Gastrocnemius medialis (tissue), 4 donors: ENCODE data around the gene SP3. TPM values are rescaled to one million over a fixed set of nuclear protein-coding genes. Genes with fewer than 3 reads are reported as not detected.
A peak's percentile ranks its signal among the peaks of the same experiment; 100 is the strongest.

Experiments used
- ATAC-seq, 2 donors: fragments of 150-250 bp; one replicate each; pipeline ENCODE4 v1.9.1; 2016
- DNase-seq, 2 donors: peaks; one replicate each; pipeline ENCODE4 v3.0.0-alpha.2; 2019
- H3K27ac ChIP-seq, 4 donors: fragments of 200-600 bp; sonication (generic); 1 replicate in 1 of 4; 2 replicates in 3 of 4; pipeline ENCODE4 v1.5.1; 2016 to 2018; ENCODE audit warnings: mild to moderate bottlenecking in 2 of 4, moderate library complexity in 1 of 4
- H3K27me3 ChIP-seq, 3 donors: fragments of 200-600 bp; sonication (generic) in 2 of 3; 1 replicate in 1 of 3; 2 replicates in 2 of 3; pipeline versions ENCODE4 v1.5.1 to v1.6.0; 2016 to 2019; ENCODE audit warnings: mild to moderate bottlenecking in 1 of 3, moderate library complexity in 1 of 3
- H3K36me3 ChIP-seq, 2 donors: fragments of 200-600 bp; sonication (generic) in 1 of 2; one replicate each; pipeline ENCODE4 v1.5.1; 2017 to 2018
- H3K4me1 ChIP-seq, 2 donors: fragments of 200-600 bp; sonication (generic) in 1 of 2; one replicate each; pipeline ENCODE4 v1.5.1; 2016 to 2017; ENCODE audit warnings: mild to moderate bottlenecking in 2 of 2
- H3K4me3 ChIP-seq, 4 donors: fragments of 200-600 bp; sonication (generic) in 3 of 4; 1 replicate in 1 of 4; 2 replicates in 3 of 4; pipeline ENCODE4 v1.5.1; 2016 to 2019; ENCODE audit warnings: mild to moderate bottlenecking in 2 of 4
- H3K9me3 ChIP-seq, 3 donors: fragments of 200-600 bp; sonication (generic) in 2 of 3; 1 replicate in 1 of 3; 2 replicates in 2 of 3; pipeline ENCODE4 v1.5.1; 2016 to 2019
- POLR2A ChIP-seq, 2 donors: fragments of 450-650 bp; IDR thresholded peaks; one replicate each; pipeline ENCODE4 v1.6.1; 2017; ENCODE audit warnings: antibody characterized with exemption in 2 of 2, mild to moderate bottlenecking in 2 of 2, moderate library complexity in 2 of 2
- in situ Hi-C, 4 donors: fragments of 200-750 bp; cut with MboI; loops; one replicate each; pipeline versions ENCODE4 v1.15.0 to v1.8.0; 2017; ENCODE audit warnings: low sequenced_read_pairs in 4 of 4
- intact Hi-C: fragments of 100-400 bp; cut with DNase I; formaldehyde crosslinking; loops from one replicate; pipeline ENCODE4 v1.15.1; 2023; ENCODE audit warnings: low total_unique reads
- total RNA-seq, 4 donors: library from RNA; depleted of rRNA; stranded (reverse); fragments of >200 nt; gene quantifications; one replicate each; pipeline versions ENCODE4 v1.1.0 to v1.2.3, GENCODE V29; 2016
- TF ChIP-seq, protein P1 (sequence below), 5 experiments: fragments of 450-650 bp in 3 of 5; fragments of 200-600 bp in 2 of 5; sonication (generic) in 2 of 5; IDR thresholded peaks in 4 of 5; conservative IDR thresholded peaks in 1 of 5; 1 replicate in 4 of 5; 2 replicates in 1 of 5; pipeline ENCODE4 v1.5.1; 2016 to 2019; ENCODE audit warnings: antibody characterized with exemption in 5 of 5, mild to moderate bottlenecking in 3 of 5, moderate library complexity in 3 of 5

SP3 gene
- total RNA-seq, 4 donors from 2014 or later, result 47.9 to 68.9 (median 58.7) TPM

GRCh38 chr2:173972165-173972564 lies 7.0 kb upstream of the SP3 start:
- ATAC-seq (no peak), DNase-seq (no peak)
- Histone ChIP-seq H3K36me3 (no peaks in the 10 kb centered on the region), H3K4me1 (no peaks in the 10 kb centered on the region), H3K27ac (no peak overlapping the region), H3K27me3 (no peaks in the 10 kb centered on the region), H3K4me3 (no peak overlapping the region), H3K9me3 (no peaks in the 10 kb centered on the region)
- intact Hi-C loops, result no loop called here
- TF ChIP-seq, protein P1, sequence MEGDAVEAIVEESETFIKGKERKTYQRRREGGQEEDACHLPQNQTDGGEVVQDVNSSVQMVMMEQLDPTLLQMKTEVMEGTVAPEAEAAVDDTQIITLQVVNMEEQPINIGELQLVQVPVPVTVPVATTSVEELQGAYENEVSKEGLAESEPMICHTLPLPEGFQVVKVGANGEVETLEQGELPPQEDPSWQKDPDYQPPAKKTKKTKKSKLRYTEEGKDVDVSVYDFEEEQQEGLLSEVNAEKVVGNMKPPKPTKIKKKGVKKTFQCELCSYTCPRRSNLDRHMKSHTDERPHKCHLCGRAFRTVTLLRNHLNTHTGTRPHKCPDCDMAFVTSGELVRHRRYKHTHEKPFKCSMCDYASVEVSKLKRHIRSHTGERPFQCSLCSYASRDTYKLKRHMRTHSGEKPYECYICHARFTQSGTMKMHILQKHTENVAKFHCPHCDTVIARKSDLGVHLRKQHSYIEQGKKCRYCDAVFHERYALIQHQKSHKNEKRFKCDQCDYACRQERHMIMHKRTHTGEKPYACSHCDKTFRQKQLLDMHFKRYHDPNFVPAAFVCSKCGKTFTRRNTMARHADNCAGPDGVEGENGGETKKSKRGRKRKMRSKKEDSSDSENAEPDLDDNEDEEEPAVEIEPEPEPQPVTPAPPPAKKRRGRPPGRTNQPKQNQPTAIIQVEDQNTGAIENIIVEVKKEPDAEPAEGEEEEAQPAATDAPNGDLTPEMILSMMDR (IDR thresholded peaks at IDR 0.05 in 4 of 5, conservative IDR thresholded peaks at IDR 0.05 in 1 of 5), result no peak
- no peak for TF ChIP-seq POLR2A (IDR thresholded peaks at IDR 0.05)
- in situ Hi-C loops, result no loop called here

DNA sequence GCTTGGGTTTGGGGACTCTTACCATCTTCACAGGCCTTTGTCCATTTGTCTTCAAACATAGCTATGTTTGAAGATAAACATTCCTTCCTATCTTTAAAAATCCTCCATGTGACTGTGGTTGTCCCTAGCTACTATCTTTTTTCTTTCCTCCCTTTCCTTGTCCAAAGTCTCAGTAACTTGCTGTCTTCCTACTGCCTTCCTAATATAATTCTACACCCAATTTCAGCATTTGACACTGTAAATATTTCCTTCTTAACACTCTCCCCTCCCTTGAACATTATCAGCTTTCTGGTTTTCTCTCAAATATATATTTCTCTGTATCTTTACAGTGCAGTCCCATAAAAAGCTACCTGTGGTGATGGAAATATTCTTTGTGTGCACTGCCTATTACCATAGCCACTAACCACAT lies 5.3 kb upstream of the SP3 start:
- DNase-seq (no peak), ATAC-seq (no peak)
- no peak overlapping the region for H3K4me3 ChIP-seq
- intact Hi-C loops, result no loop called here
- H3K4me1 ChIP-seq, result peaks cover 7 to 9% of the 10 kb centered on the region in 2 donors
- H3K9me3 ChIP-seq, result no peaks in the 10 kb centered on the region
- no peaks in the 10 kb centered on the region for H3K27me3 ChIP-seq
- no peak overlapping the region for H3K27ac ChIP-seq
- in situ Hi-C loops, result no loop called here
- H3K36me3 ChIP-seq, result no peaks in the 10 kb centered on the region
- TF ChIP-seq POLR2A (IDR thresholded peaks at IDR 0.05), result no peak

DNA sequence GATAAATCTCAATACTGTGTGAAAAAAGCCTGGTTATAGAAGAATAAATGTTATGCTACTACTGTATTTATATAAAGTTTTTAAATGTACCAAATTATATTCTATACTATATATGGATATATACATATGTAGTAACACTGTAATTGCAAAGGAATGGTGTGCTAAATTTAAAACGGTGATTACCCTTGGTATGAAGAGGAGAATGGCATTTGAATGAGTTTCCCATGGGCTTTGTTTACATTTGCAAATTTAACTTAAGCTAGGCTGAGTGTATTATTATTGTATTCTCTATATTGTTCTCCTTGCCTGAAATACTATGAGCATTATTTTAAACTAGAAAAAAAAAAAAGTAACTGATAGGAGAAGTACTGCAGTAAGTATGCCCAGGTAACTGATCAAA lies 4.7 kb upstream of the SP3 start:
- H3K36me3 ChIP-seq, result no peaks in the 10 kb centered on the region
- ATAC-seq, result no peak
- no peaks in the 10 kb centered on the region for H3K27me3 ChIP-seq
- in situ Hi-C loops, result loop anchor here in 1 of 4 donors (10.0 kb wide), 1 partner anchor 65 kb away; no protein-coding TSS in a partner anchor
- no peaks in the 10 kb centered on the region for H3K9me3 ChIP-seq
- TF ChIP-seq POLR2A (IDR thresholded peaks at IDR 0.05), result no peak
- TF ChIP-seq, protein P1 (IDR thresholded peaks at IDR 0.05 in 4 of 5, conservative IDR thresholded peaks at IDR 0.05 in 1 of 5), result no peak
- no peak for DNase-seq
- peaks cover 7 to 9% of the 10 kb centered on the region in 2 donors for H3K4me1 ChIP-seq
- no peak overlapping the region for H3K4me3 ChIP-seq
- H3K27ac ChIP-seq, result no peak overlapping the region
- intact Hi-C loops, result no loop called here

- no peaks in the 10 kb centered on the region for H3K9me3 ChIP-seq
- intact Hi-C loops, result no loop called here
- DNase-seq (no peak), ATAC-seq (no peak)
- in situ Hi-C loops, result loop anchor here in 1 of 4 donors (10.0 kb wide), 1 partner anchor 66 kb away; no protein-coding TSS in a partner anchor
- TF ChIP-seq POLR2A (IDR thresholded peaks at IDR 0.05), result no peak
- TF ChIP-seq, protein P1 (IDR thresholded peaks at IDR 0.05 in 4 of 5, conservative IDR thresholded peaks at IDR 0.05 in 1 of 5), result no peak
- H3K27ac ChIP-seq, result no peak overlapping the region
- H3K4me3 ChIP-seq, result no peak overlapping the region
- no peaks in the 10 kb centered on the region for H3K36me3 ChIP-seq
- H3K27me3 ChIP-seq, result no peaks in the 10 kb centered on the region
- peaks cover 7 to 9% of the 10 kb centered on the region in 2 donors for H3K4me1 ChIP-seq
These were observed 3.4 kb upstream of the SP3 start for GRCh38 chr2:173968551-173968950.

DNA sequence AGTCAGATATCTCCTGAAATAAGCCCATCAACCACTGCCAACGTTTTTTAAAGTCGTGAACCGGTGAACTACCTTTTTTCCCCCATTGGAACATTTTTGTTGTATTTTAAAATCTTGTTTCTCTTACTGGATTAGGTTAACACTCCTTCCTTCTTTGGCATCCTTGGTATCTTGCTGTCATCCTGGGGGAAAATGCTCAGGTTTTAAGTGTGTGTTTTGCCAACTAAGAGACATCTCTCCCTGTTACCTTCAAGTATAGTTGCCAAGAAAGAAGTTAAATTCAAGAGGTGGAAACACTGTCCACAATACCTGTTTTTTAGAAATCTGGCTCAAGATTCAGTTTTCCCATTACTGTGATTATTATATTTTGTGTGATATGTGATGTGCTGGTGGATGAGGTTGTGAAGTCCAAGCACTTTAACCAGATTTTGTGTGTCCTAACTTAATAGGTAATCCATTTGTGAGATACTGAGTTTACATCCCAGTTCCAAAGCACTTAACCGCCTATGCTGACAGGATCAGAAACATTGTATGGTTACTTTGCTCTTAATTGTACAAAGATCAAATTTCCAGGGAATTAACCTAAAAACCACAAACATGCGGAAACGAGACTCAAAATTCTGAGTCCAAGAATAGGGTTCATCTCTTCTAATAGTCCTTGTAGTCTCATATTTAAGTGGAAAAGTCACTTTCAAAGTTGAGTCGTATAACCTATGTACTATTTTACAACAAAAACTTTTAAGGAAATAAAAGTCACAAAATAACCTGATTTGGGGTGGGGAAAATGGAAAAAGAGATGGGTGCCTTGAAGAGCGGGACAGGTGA lies 1.3 kb upstream of the SP3 start:
- H3K4me3 ChIP-seq, result peak overlapping the region; percentile 92 to 98 (median 94)
- DNase-seq, result no peak
- no peaks in the 10 kb centered on the region for H3K27me3 ChIP-seq
- intact Hi-C loops (no loop called here), in situ Hi-C loops (loop anchor here in 1 of 4 donors (10.0 kb wide), 1 partner anchor 68 kb away; no protein-coding TSS in a partner anchor)
- no peak for ATAC-seq
- peaks cover 22 to 26% of the 10 kb centered on the region in 2 donors for H3K4me1 ChIP-seq
- no peak for TF ChIP-seq POLR2A (IDR thresholded peaks at IDR 0.05)
- TF ChIP-seq, protein P1 (IDR thresholded peaks at IDR 0.05 in 4 of 5, conservative IDR thresholded peaks at IDR 0.05 in 1 of 5), result no peak
- H3K36me3 ChIP-seq, result peaks cover 0 to under 1% of the 10 kb centered on the region in 2 donors
- peak overlapping the region; percentile 98 to 100 (median 98) for H3K27ac ChIP-seq
- no peaks in the 10 kb centered on the region for H3K9me3 ChIP-seq
